GM08714 (cell line): ENCODE results near the gene SARS1.

Source experiments
- H3K4me3 ChIP-seq: fragments of 200-500 bp; sonication (Bioruptor generic); 2 replicates; pipeline ENCODE4 v1.5.1; 2014; ENCODE audit warnings: mild to moderate bottlenecking, low read length, inconsistent platforms
- ZNF274 ChIP-seq: IDR thresholded peaks from 2 replicates; pipeline ENCODE4 v1.6.1; 2012; ENCODE audit warnings: mild to moderate bottlenecking, low read depth, low read length

Gene SARS1

GRCh38 chr1:109185990-109186732, 27.6 kb upstream of the SARS1 start:
- TF ChIP-seq ZNF274: no peak
- no peak overlapping the region for H3K4me3 ChIP-seq

GRCh38 chr1:109186733-109187086, 27.0 kb upstream of the SARS1 start:
- TF ChIP-seq ZNF274: no peak
- no peak overlapping the region for H3K4me3 ChIP-seq

GRCh38 chr1:109187127-109187526, 26.6 kb upstream of the SARS1 start:
- no peak for TF ChIP-seq ZNF274
- H3K4me3 ChIP-seq: no peak overlapping the region

GRCh38 chr1:109188200-109188599, 25.5 kb upstream of the SARS1 start:
- no peak overlapping the region for H3K4me3 ChIP-seq
- TF ChIP-seq ZNF274: no peak

GRCh38 chr1:109188781-109189180, 24.9 kb upstream of the SARS1 start:
- H3K4me3 ChIP-seq: no peak overlapping the region
- TF ChIP-seq ZNF274: no peak

GRCh38 chr1:109190189-109190588, 23.5 kb upstream of the SARS1 start:
- no peak for TF ChIP-seq ZNF274
- no peak overlapping the region for H3K4me3 ChIP-seq

- TF ChIP-seq ZNF274: no peak
- no peak overlapping the region for H3K4me3 ChIP-seq
Observed at GRCh38 chr1:109191377-109191776, 22.3 kb upstream of the SARS1 start.

GRCh38 chr1:109191891-109192290, 21.8 kb upstream of the SARS1 start:
- no peak for TF ChIP-seq ZNF274
- H3K4me3 ChIP-seq: no peak overlapping the region

GRCh38 chr1:109192433-109192832, 21.3 kb upstream of the SARS1 start:
- no peak overlapping the region for H3K4me3 ChIP-seq
- no peak for TF ChIP-seq ZNF274

GRCh38 chr1:109193653-109194590, 19.8 kb upstream of the SARS1 start:
- H3K4me3 ChIP-seq: no peak overlapping the region

GRCh38 chr1:109197158-109198042, 16.3 kb upstream of the SARS1 start:
- no peak for TF ChIP-seq ZNF274

More at GRCh38 chr1:109193653-109194590, 19.8 kb upstream of the SARS1 start:
- no peak for TF ChIP-seq ZNF274

GRCh38 chr1:109198043-109198695, 15.5 kb upstream of the SARS1 start:
- TF ChIP-seq ZNF274: no peak
- no peak overlapping the region for H3K4me3 ChIP-seq

More at GRCh38 chr1:109197158-109198042, 16.3 kb upstream of the SARS1 start:
- H3K4me3 ChIP-seq: no peak overlapping the region

- TF ChIP-seq ZNF274: no peak
- no peak overlapping the region for H3K4me3 ChIP-seq
Observed at GRCh38 chr1:109198745-109199144, 15.0 kb upstream of the SARS1 start.
